Measurements from ENCODE around the gene CAMKK1. TPM values are rescaled to one million over a fixed set of nuclear protein-coding genes. Genes with fewer than 3 reads are reported as not detected.

The CAMKK1 gene
- total RNA-seq, 1 experiment from 2014 or later = 10.1 TPM

GRCh38 chr17:3905017-3905520, 12.2 kb upstream of the CAMKK1 start:
- intact Hi-C loops (cut with micrococcal nuclease) = no loop called here
- H2AFZ ChIP-seq (ENCODE audit: low read length) = no peak overlapping the region
- no peaks in the 10 kb centered on the region for H3K27me3 ChIP-seq (ENCODE audit: low read length)
- H3F3A ChIP-seq (ENCODE audit: low read length, unreplicated experiment) = no peaks in the 10 kb centered on the region
- no peak for TF ChIP-seq EZH2phosphoT487 (IDR thresholded peaks at IDR 0.05; ENCODE audit: borderline replicate concordance, low read length)
- CTCF ChIA-PET = no interaction called here
- no peaks in the 10 kb centered on the region for H3K4me1 ChIP-seq (ENCODE audit: insufficient read depth, low read length)
- H3K9me3 ChIP-seq (ENCODE audit: low read length) = no peaks in the 10 kb centered on the region
- H3K4me3 ChIP-seq (ENCODE audit: low read length) = no peak overlapping the region
- no peaks in the 10 kb centered on the region for H3K9me2 ChIP-seq (replicated peaks; ENCODE audit: low read length)
- H4K20me1 ChIP-seq (ENCODE audit: low read length) = no peaks in the 10 kb centered on the region
- DNase-seq (no peak), ATAC-seq (no peak)
- H3K9ac ChIP-seq (ENCODE audit: low read length) = no peak overlapping the region
- no TSS peak for BruUV-seq (replicated peaks)
- no peak overlapping the region for H3K27ac ChIP-seq (ENCODE audit: low read length)
- POLR2A ChIA-PET (ENCODE audit: unreplicated experiment) = no interaction called here
- no peaks in the 10 kb centered on the region for H3K36me3 ChIP-seq (ENCODE audit: low read depth, low read length)
- no peaks in the 10 kb centered on the region for H3K79me2 ChIP-seq (ENCODE audit: low read length)
- no peak overlapping the region for H3K4me2 ChIP-seq (ENCODE audit: low read length)

GRCh38 chr17:3904501-3904900, 11.6 kb upstream of the CAMKK1 start:
- BruUV-seq (replicated peaks) = no TSS peak
- CTCF ChIA-PET = no interaction called here
- intact Hi-C loops (cut with micrococcal nuclease) = no loop called here

GRCh38 chr17:3903881-3904290, 11.0 kb upstream of the CAMKK1 start:
- BruUV-seq (replicated peaks) = no TSS peak
- no peaks in the 10 kb centered on the region for H3K9me2 ChIP-seq (replicated peaks; ENCODE audit: low read length)
- H3K4me3 ChIP-seq (ENCODE audit: low read length) = no peak overlapping the region
- H3F3A ChIP-seq (ENCODE audit: low read length, unreplicated experiment) = no peaks in the 10 kb centered on the region
- H3K79me2 ChIP-seq (ENCODE audit: low read length) = no peaks in the 10 kb centered on the region
- no peak overlapping the region for H3K27ac ChIP-seq (ENCODE audit: low read length)
- no peak overlapping the region for H2AFZ ChIP-seq (ENCODE audit: low read length)
- TF ChIP-seq EZH2phosphoT487 (IDR thresholded peaks at IDR 0.05; ENCODE audit: borderline replicate concordance, low read length) = no peak
- TF ChIP-seq EZH2 (IDR thresholded peaks at IDR 0.05; ENCODE audit: low read length, unreplicated experiment) = no peak
- TF ChIP-seq CTCF (conservative IDR thresholded peaks at IDR 0.05; ENCODE audit: low read depth, low read length) = no peak
- H3K36me3 ChIP-seq (ENCODE audit: low read depth, low read length) = no peaks in the 10 kb centered on the region
- no peak for ATAC-seq
- no peaks in the 10 kb centered on the region for H3K4me1 ChIP-seq (ENCODE audit: insufficient read depth, low read length)
- no peaks in the 10 kb centered on the region for H3K9me3 ChIP-seq (ENCODE audit: low read length)
- no peak overlapping the region for H3K9ac ChIP-seq (ENCODE audit: low read length)
- no peak for DNase-seq
- H3K4me2 ChIP-seq (ENCODE audit: low read length) = no peak overlapping the region
- intact Hi-C loops (cut with micrococcal nuclease) = no loop called here
- no peaks in the 10 kb centered on the region for H3K27me3 ChIP-seq (ENCODE audit: low read length)
- no peaks in the 10 kb centered on the region for H4K20me1 ChIP-seq (ENCODE audit: low read length)
- ChIA-PET CTCF (no interaction called here), POLR2A (ENCODE audit: unreplicated experiment) (interaction anchor here (0.6 kb wide), 1 partner anchor 188 kb away, joined by 3 read pairs; no protein-coding TSS in a partner anchor)

More at GRCh38 chr17:3904501-3904900, 11.6 kb upstream of the CAMKK1 start:
- POLR2A ChIA-PET (ENCODE audit: unreplicated experiment) = no interaction called here
- Histone ChIP-seq H3K4me1 (ENCODE audit: insufficient read depth, low read length) (no peaks in the 10 kb centered on the region), H4K20me1 (ENCODE audit: low read length) (no peaks in the 10 kb centered on the region), H3K27me3 (ENCODE audit: low read length) (no peaks in the 10 kb centered on the region), H3K9me2 (replicated peaks; ENCODE audit: low read length) (no peaks in the 10 kb centered on the region), H3K4me2 (ENCODE audit: low read length) (no peak overlapping the region), H3K9ac (ENCODE audit: low read length) (no peak overlapping the region), H2AFZ (ENCODE audit: low read length) (no peak overlapping the region), H3K27ac (ENCODE audit: low read length) (no peak overlapping the region), H3F3A (ENCODE audit: low read length, unreplicated experiment) (no peaks in the 10 kb centered on the region), H3K9me3 (ENCODE audit: low read length) (no peaks in the 10 kb centered on the region), H3K4me3 (ENCODE audit: low read length) (no peak overlapping the region), H3K79me2 (ENCODE audit: low read length) (no peaks in the 10 kb centered on the region), H3K36me3 (ENCODE audit: low read depth, low read length) (no peaks in the 10 kb centered on the region)
- DNase-seq (no peak), ATAC-seq (no peak)
- TF ChIP-seq EZH2phosphoT487 (IDR thresholded peaks at IDR 0.05; ENCODE audit: borderline replicate concordance, low read length) = no peak
- no peak for TF ChIP-seq CTCF (conservative IDR thresholded peaks at IDR 0.05; ENCODE audit: low read depth, low read length)
- no peak for TF ChIP-seq EZH2 (IDR thresholded peaks at IDR 0.05; ENCODE audit: low read length, unreplicated experiment)

Data from PC-3 (cell line).